AG10803 (cell line): ENCODE results near the gene TCF7L1.

Experiments used
- DNase-seq: peaks from one replicate; pipeline ENCODE4 v3.0.0; 2010; ENCODE audit warnings: low read depth
- H3K4me3 ChIP-seq: 2 replicates; pipeline ENCODE4 v1.5.1; 2011; ENCODE audit warnings: mild to moderate bottlenecking, low read length, control low read depth
- TF ChIP-seq, protein P1 (sequence below): conservative IDR thresholded peaks from 2 replicates; pipeline ENCODE4 v1.5.1; 2011; ENCODE audit warnings: mild to moderate bottlenecking, low read length, control low read depth, inconsistent platforms

TCF7L1 gene

DNA sequence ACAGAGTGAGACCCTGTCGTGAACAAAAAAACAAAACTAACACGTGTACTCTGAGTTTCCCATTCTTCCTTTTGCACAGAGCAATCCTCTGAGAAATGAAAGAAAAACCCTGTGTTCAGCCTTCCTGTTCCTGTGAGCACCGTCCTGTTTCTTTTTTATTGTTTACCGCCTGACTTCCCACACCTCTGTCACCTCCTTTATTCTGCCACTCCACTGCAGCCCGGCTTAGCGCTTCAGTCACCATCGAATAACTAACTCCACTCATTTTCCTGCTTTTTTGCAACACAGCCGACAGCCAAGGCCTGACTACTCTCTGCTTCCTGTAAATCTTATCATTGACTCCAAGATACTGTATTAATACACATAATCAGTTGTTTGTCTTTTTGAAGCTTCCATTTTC lies 153.7 kb downstream of the TCF7L1 start:
- DNase-seq = no peak

DNA sequence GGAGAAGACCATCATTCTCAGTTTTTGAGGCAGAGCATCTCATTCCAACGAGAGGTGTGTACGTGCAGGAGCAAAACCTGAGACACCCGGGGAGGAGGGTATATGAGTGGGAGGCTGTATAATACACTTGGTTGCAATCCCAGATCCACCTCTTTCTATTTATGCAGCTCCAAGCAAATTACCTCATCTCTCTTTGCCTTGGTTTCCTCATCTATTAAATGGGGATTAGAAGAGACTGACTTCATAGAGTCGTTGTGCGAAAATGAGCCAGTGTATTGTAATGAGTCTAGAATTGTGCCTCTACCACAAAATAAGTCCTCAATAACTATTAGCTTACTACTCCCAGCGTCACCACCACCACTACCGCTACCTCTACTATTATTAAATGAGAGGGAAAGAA lies 154.5 kb downstream of the TCF7L1 start:
- no peak for DNase-seq
- no peak overlapping the region for H3K4me3 ChIP-seq
- TF ChIP-seq, protein P1, sequence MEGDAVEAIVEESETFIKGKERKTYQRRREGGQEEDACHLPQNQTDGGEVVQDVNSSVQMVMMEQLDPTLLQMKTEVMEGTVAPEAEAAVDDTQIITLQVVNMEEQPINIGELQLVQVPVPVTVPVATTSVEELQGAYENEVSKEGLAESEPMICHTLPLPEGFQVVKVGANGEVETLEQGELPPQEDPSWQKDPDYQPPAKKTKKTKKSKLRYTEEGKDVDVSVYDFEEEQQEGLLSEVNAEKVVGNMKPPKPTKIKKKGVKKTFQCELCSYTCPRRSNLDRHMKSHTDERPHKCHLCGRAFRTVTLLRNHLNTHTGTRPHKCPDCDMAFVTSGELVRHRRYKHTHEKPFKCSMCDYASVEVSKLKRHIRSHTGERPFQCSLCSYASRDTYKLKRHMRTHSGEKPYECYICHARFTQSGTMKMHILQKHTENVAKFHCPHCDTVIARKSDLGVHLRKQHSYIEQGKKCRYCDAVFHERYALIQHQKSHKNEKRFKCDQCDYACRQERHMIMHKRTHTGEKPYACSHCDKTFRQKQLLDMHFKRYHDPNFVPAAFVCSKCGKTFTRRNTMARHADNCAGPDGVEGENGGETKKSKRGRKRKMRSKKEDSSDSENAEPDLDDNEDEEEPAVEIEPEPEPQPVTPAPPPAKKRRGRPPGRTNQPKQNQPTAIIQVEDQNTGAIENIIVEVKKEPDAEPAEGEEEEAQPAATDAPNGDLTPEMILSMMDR = no peak

More for the DNA sequence above, 153.7 kb downstream of the TCF7L1 start:
- no peak overlapping the region for H3K4me3 ChIP-seq
- TF ChIP-seq, protein P1 = no peak

DNA sequence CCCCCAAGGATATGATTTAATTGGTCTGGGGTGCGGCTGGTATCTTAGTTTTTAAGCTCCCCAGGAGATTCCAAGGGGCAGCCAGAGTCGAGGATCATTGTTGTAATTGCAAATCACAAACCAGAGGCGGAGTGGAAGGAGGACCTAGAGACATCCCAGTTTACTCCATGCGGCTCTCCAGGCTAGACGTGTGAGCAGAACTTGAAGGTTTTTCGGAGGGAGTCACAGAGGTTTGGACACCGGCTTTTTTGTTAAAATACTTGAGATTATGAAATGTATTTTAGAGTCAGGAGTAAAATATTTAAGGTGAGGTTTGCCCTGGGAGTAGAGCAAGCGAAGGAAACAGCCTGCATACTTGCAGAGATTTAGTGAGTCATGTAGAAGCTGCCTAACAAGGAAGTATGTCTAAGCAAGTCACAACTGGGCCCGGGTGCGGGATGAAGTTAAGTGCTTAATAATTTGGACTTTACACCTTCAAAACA lies 155.1 kb downstream of the TCF7L1 start:
- peak; percentile 67 for DNase-seq
- no peak overlapping the region for H3K4me3 ChIP-seq
- TF ChIP-seq, protein P1 = no peak

DNA sequence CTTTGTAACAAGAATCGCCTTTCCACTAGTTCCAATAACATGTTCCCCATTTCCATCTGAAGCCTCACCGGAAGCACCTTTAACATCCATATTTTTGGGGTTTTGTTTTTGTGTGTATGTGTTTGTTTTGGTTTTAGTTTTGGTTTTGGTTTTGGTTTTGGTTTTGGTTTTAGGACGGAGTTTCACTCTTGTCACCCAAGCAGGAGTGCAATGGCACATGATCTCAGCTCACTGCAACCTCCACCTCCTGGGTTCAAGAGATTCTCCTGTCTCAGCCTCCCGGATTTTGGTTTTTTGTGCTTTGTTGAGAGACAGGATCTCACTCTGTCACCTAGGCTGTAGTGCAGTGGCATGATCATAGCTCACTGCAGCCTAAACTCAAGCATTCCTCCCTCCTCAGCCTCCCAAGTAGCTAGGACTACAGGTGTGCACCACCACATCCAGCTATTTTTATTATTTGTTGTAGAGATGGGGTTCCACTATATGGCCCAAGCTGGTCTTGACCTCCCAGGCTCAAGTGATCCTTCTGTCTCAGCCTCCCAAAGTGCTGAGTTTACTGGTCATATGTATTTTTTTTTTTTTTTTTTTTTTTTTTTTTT lies 158.3 kb downstream of the TCF7L1 start:
- no peak for DNase-seq
- no peak overlapping the region for H3K4me3 ChIP-seq
- TF ChIP-seq, protein P1 = no peak

DNA sequence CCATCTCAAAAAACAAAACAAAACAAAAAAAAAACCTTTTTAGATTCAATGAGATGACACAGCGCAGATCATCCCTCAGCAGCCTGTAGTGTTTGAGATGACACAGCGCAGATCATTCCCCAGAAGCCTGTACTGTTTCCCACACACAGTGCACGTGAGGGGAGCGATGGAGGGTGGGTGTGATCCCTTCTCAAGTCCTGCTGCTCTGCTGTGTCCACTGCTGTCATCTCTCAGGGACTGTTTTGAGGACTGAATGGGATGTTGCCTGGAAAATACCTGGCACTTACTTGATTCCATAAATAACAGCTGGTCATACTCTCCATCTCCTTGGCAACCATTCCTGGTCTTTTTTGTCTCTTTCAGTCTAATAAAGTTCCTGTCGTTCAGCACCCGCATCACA lies 168.9 kb downstream of the TCF7L1 start:
- no peak overlapping the region for H3K4me3 ChIP-seq
- DNase-seq = no peak
- TF ChIP-seq, protein P1 = no peak

DNA sequence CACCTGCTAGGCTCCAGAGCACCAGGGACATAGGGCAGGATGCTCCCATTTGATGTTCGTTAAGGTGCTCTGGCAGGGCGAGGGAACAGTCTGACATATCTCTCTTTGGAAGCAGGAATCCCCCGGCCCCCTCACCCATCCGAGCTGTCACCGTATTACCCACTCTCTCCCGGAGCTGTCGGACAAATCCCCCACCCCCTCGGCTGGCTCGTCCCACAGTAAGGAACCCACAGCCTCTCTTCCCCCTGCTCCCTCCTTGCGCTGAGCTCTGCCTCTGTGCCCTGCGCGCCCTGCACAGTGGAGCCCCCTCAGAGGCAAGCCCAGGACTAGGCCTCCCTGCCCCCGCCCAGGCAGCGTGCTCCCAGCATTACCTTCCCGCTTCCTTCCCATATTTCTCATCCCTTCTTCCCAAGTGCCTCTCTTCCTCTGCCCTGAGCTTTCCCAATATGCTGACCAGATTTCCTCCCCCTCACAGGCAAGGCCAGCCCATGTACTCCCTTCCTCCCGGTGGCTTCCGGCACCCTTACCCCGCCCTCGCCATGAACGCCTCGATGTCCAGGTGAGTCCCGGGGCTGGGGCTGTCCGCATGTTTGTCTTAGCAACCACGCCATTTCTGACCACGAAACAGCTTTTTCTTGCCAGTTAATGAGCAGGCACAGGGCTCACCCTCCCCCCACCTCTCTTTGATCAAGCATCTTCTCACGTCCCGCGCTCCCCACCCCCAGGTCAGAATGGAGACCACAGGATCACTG lies 170.8 kb downstream of the TCF7L1 start:
- DNase-seq = no peak
- no peak overlapping the region for H3K4me3 ChIP-seq
- TF ChIP-seq, protein P1 = no peak

DNA sequence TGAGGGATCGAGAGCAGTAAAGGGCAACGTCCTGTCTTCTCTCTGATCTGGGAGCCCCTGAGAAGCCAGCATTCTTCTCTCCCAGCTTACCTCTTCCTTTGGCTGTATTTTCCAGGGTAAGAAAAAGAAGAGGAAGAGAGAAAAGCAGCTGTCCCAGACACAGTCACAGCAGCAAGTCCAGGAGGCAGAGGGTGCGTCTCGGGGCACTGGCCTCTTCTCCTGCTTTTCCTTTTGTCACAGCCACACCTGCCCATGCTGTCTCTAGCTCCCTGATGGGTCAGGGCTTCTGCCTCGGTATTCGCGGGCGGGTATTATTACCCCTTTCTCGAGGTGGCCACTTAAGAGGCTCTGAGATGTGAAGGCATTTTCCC lies 174.3 kb downstream of the TCF7L1 start:
- no peak for DNase-seq
- TF ChIP-seq, protein P1 = no peak
- H3K4me3 ChIP-seq = no peak overlapping the region
